Parathyroid adenoma (tissue), 2 donors: ENCODE results near the gene RBBP5.
"Not testable (repeated sequence)": the region's sequence is repeated elsewhere in the genome, so short reads cannot be mapped to it uniquely, and the experiment has no call there.

Experiments used
- H2AFZ ChIP-seq: fragments of 300-600 bp; sonication (generic); one replicate; pipeline ENCODE4 v1.7.0; 2017; ENCODE audit warnings: antibody characterized with exemption, mild to moderate bottlenecking
- H3K27ac ChIP-seq: fragments of 300-600 bp; sonication (generic); one replicate; pipeline ENCODE4 v1.7.0; 2017
- H3K27me3 ChIP-seq: fragments of 300-600 bp; sonication (generic); one replicate; pipeline ENCODE4 v1.7.0; 2017; ENCODE audit warnings: low read length; ENCODE audit not compliant: control insufficient read depth, insufficient read depth
- H3K36me3 ChIP-seq: fragments of 300-600 bp; sonication (generic); one replicate; pipeline ENCODE4 v1.7.0; 2017; ENCODE audit warnings: low read length; ENCODE audit not compliant: control insufficient read depth, insufficient read depth
- H3K4me1 ChIP-seq: fragments of 300-600 bp; sonication (generic); one replicate; pipeline ENCODE4 v1.7.0; 2017; ENCODE audit warnings: control low read depth
- H3K4me2 ChIP-seq: fragments of 300-600 bp; sonication (generic); one replicate; pipeline ENCODE4 v1.7.0; 2017; ENCODE audit warnings: low read length
- H3K4me3 ChIP-seq: fragments of 300-600 bp; sonication (generic); one replicate; pipeline ENCODE4 v1.7.0; 2017; ENCODE audit warnings: low read depth, low read length
- H3K79me2 ChIP-seq: fragments of 300-600 bp; sonication (generic); one replicate; pipeline ENCODE4 v1.7.0; 2017; ENCODE audit warnings: control low read depth
- H3K9ac ChIP-seq: fragments of 300-600 bp; sonication (generic); one replicate; pipeline ENCODE4 v1.7.0; 2017; ENCODE audit warnings: mild to moderate bottlenecking
- H3K9me3 ChIP-seq: fragments of 300-600 bp; sonication (generic); one replicate; pipeline ENCODE4 v1.7.0; 2017; ENCODE audit warnings: low read length; ENCODE audit not compliant: control insufficient read depth
- TF ChIP-seq, protein P1 (sequence below): fragments of 300-600 bp; sonication (generic); IDR thresholded peaks from one replicate; pipeline ENCODE4 v1.7.0; 2017; ENCODE audit warnings: antibody characterized with exemption, mild to moderate bottlenecking
- donor health status: primary hyperparathyroidism.

The RBBP5 gene

DNA sequence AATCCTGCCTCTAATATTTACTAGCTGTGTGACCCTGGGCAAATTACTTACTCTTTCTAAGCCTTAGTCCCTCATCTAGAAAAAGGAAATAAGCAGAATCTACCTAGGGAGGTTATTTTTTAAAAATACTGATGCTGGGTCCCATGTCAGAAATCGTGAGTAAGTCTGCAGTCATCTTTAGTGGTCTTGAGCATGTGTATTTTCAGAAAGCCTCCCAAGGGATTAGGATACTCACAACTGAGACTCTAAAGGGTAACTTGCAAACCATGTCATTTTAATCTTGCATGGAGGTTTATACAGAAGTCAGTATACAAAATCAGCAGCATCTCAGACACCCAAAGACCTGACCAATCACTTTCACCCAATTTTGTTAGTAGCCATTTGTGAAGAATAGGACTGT lies 46.5 kb upstream of the RBBP5 start:
- H3K79me2 ChIP-seq, result peaks cover 13% of the 10 kb centered on the region
- TF ChIP-seq, protein P1, sequence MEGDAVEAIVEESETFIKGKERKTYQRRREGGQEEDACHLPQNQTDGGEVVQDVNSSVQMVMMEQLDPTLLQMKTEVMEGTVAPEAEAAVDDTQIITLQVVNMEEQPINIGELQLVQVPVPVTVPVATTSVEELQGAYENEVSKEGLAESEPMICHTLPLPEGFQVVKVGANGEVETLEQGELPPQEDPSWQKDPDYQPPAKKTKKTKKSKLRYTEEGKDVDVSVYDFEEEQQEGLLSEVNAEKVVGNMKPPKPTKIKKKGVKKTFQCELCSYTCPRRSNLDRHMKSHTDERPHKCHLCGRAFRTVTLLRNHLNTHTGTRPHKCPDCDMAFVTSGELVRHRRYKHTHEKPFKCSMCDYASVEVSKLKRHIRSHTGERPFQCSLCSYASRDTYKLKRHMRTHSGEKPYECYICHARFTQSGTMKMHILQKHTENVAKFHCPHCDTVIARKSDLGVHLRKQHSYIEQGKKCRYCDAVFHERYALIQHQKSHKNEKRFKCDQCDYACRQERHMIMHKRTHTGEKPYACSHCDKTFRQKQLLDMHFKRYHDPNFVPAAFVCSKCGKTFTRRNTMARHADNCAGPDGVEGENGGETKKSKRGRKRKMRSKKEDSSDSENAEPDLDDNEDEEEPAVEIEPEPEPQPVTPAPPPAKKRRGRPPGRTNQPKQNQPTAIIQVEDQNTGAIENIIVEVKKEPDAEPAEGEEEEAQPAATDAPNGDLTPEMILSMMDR, result no peak
- no peak overlapping the region for H3K4me3 ChIP-seq
- no peaks in the 10 kb centered on the region for H3K4me1 ChIP-seq
- no peaks in the 10 kb centered on the region for H3K36me3 ChIP-seq
- no peak overlapping the region for H3K9ac ChIP-seq
- H3K27me3 ChIP-seq, result no peaks in the 10 kb centered on the region
- H2AFZ ChIP-seq, result no peak overlapping the region
- H3K27ac ChIP-seq, result no peak overlapping the region
- no peak overlapping the region for H3K4me2 ChIP-seq
- H3K9me3 ChIP-seq, result no peaks in the 10 kb centered on the region

DNA sequence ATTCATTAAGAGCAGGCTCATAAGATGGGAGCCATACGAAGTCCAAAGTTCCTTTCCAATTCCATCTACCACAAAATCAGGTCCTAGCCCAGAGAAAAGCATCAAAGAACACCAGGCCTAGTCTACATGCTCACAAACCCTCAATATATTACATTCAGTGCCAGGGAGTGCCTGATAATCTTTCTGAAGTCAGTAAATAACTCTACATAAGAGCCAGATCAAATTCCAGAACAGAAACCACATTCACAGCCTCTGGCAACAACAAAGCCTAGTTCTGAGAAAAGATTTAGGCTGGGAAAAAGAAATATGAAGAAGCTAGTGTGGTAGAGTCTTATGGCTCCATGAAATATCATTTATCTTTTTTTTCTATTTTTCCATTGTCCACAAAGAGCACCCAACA lies 40.5 kb upstream of the RBBP5 start:
- H3K79me2 ChIP-seq, result peaks cover 4% of the 10 kb centered on the region
- no peak overlapping the region for H2AFZ ChIP-seq
- no peaks in the 10 kb centered on the region for H3K4me1 ChIP-seq
- H3K4me2 ChIP-seq, result no peak overlapping the region
- TF ChIP-seq, protein P1, result no peak
- no peaks in the 10 kb centered on the region for H3K27me3 ChIP-seq
- no peaks in the 10 kb centered on the region for H3K36me3 ChIP-seq
- H3K9ac ChIP-seq, result no peak overlapping the region
- H3K9me3 ChIP-seq, result no peaks in the 10 kb centered on the region
- no peak overlapping the region for H3K27ac ChIP-seq
- no peak overlapping the region for H3K4me3 ChIP-seq

DNA sequence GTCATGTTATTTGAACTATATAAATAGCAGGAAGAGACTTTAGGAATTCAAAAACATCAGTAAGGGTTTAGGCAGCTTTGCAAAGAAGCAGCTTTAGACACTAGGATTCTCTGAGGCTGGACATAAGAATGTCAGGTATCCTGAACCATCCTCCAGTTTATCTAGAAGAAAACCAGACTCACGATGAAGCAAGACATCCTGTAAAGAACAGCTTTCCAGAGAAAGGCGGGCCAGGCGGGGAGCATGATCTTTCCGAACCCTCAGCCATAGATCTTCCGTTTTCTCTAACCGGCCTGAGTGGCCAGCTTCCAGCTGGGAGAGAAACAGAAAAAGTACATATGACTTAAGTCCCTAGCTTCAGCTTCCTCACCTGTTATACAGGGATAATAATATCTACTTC lies 39.3 kb upstream of the RBBP5 start:
- no peaks in the 10 kb centered on the region for H3K27me3 ChIP-seq
- H3K36me3 ChIP-seq, result no peaks in the 10 kb centered on the region
- TF ChIP-seq, protein P1, result no peak
- no peak overlapping the region for H3K4me2 ChIP-seq
- no peaks in the 10 kb centered on the region for H3K9me3 ChIP-seq
- peaks cover 4% of the 10 kb centered on the region for H3K79me2 ChIP-seq
- no peak overlapping the region for H3K4me3 ChIP-seq
- no peaks in the 10 kb centered on the region for H3K4me1 ChIP-seq
- H2AFZ ChIP-seq, result no peak overlapping the region
- no peak overlapping the region for H3K27ac ChIP-seq
- no peak overlapping the region for H3K9ac ChIP-seq

DNA sequence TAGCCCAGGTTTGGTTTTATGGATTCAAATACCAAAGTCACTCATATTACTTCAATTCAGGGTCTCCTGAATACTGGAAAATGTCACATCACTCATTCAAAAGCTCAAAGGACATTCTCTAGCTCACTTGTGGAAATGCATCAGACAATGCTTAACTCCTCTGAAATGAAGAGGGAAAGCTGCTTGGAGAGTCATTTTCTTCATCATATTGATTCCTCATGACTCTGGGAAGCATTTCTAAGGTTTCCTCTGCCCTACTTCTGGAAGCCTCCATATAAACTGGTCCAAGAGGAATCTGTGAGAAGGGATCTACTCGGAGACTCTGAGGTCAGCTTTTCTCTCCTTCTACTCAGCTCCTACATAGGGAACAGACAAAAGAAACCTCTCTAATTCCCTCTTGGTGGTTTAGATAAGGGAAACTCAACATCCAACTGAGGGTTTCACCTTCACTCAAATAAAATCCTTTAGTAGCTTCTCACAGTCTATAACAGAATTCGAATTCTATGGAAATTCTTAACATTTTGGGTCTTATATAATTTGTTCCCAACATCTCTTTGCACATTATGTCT lies 36.4 kb upstream of the RBBP5 start:
- TF ChIP-seq, protein P1, result no peak

DNA sequence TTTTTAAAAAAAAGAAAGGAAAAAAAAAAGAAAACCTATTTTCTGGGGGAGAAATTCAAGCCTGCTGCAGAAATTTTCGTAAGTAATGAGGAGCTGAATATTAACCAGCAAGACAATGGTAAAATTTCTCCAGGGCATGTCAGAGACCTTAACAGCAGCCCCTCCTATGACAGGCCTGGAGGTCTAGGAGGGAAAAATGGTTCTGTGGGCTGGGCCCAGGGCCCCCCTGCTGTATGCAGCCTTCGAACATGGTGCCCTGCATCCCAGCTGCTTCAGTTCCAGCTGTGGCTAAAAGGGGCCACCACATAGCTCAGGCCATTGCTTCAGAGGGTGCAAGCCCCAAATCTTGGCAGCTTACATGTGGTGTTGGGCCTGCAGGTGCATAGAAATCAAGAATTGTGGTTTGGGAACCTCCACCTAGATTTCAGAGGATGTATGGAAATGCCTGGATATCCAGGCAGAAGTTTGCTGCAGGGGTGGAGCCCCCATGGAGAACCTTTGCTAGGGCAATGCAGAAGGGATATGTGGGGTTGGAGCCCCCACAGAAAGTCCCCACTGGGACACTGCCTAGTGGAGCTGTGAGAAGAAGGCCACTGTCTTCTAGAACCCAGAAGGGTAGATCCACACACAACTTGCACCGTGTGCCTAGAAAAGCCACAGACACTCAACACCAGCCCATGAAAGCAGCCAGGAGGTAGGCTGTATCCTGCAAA lies 34.0 kb upstream of the RBBP5 start:
- not testable (repeated sequence) for H3K27me3 ChIP-seq, H3K4me2 ChIP-seq, H3K9ac ChIP-seq, H3K9me3 ChIP-seq, H3K27ac ChIP-seq, H3K4me1 ChIP-seq, H2AFZ ChIP-seq, H3K36me3 ChIP-seq, H3K79me2 ChIP-seq, H3K4me3 ChIP-seq

More for the DNA sequence above, 36.4 kb upstream of the RBBP5 start:
- Histone ChIP-seq H3K9ac (no peak overlapping the region), H3K27ac (no peak overlapping the region), H2AFZ (no peak overlapping the region), H3K4me2 (no peak overlapping the region), H3K4me1 (no peaks in the 10 kb centered on the region), H3K9me3 (no peaks in the 10 kb centered on the region), H3K4me3 (no peak overlapping the region), H3K27me3 (no peaks in the 10 kb centered on the region), H3K79me2 (no peaks in the 10 kb centered on the region), H3K36me3 (no peaks in the 10 kb centered on the region)
